Karpas-422 (cell line): ENCODE results near the gene DLG1. TPM values are rescaled to one million over a fixed set of nuclear protein-coding genes. Genes with fewer than 3 reads are reported as not detected.

Experiments
- DNase-seq: peaks from one replicate; pipeline ENCODE4 v3.0.0-alpha.2; 2015
- H2AFZ ChIP-seq: fragments of 200-600 bp; sonication (generic); 2 replicates; pipeline ENCODE4 v1.6.1; 2014; ENCODE audit warnings: antibody characterized with exemption, low read length, mixed read lengths
- H3K27ac ChIP-seq: fragments of 200-600 bp; sonication (generic); 2 replicates; pipeline ENCODE4 v1.5.1; 2014; ENCODE audit warnings: mild to moderate bottlenecking, low read length, moderate library complexity
- H3K27me3 ChIP-seq: fragments of 200-600 bp; sonication (generic); 2 replicates; pipeline ENCODE4 v1.6.1; 2014; ENCODE audit warnings: low read length, mixed read lengths
- H3K36me3 ChIP-seq: fragments of 200-600 bp; sonication (generic); 2 replicates; pipeline ENCODE4 v1.6.1; 2014; ENCODE audit warnings: low read length, mixed read lengths; ENCODE audit not compliant: insufficient read depth
- H3K4me1 ChIP-seq: fragments of 200-600 bp; sonication (generic); 2 replicates; pipeline ENCODE4 v1.6.1; 2014; ENCODE audit warnings: mild to moderate bottlenecking, low read length, mixed read lengths
- H3K4me2 ChIP-seq: fragments of 200-600 bp; sonication (generic); 2 replicates; pipeline ENCODE4 v1.6.1; 2014; ENCODE audit warnings: low read length, low read depth, mild to moderate bottlenecking; ENCODE audit not compliant: poor library complexity, severe bottlenecking
- H3K4me3 ChIP-seq: fragments of 200-600 bp; sonication (generic); 2 replicates; pipeline ENCODE4 v1.5.1; 2014; ENCODE audit warnings: mild to moderate bottlenecking, antibody characterized with exemption, low read length, mixed read lengths
- H3K79me2 ChIP-seq: fragments of 200-600 bp; sonication (generic); 2 replicates; pipeline ENCODE4 v1.6.1; 2014; ENCODE audit warnings: mild to moderate bottlenecking, low read length, mixed read lengths
- H3K9ac ChIP-seq: fragments of 200-600 bp; sonication (generic); 2 replicates; pipeline ENCODE4 v1.6.0; 2014; ENCODE audit warnings: low read length
- H3K9me2 ChIP-seq: fragments of 200-600 bp; sonication (generic), shearing (Covaris generic); replicated peaks from 2 replicates; pipeline ENCODE4 v1.6.0; 2014; ENCODE audit warnings: mild to moderate bottlenecking, low read length, moderate library complexity; ENCODE audit not compliant: insufficient read depth
- H3K9me3 ChIP-seq: fragments of 300-700, 200-600 bp; sonication (generic); 2 replicates; pipeline ENCODE4 v1.6.1; 2014; ENCODE audit warnings: low read length, mixed read lengths
- H4K20me1 ChIP-seq: fragments of 200-600 bp; sonication (generic); 2 replicates; pipeline ENCODE4 v1.6.1; 2014; ENCODE audit warnings: mild to moderate bottlenecking, antibody characterized with exemption, low read length, low read depth; ENCODE audit not compliant: insufficient read depth
- total RNA-seq: library from RNA; depleted of rRNA; stranded (reverse); fragments of >200 nt; shearing (Covaris generic); gene quantifications from 2 replicates; pipeline ENCODE4 v1.2.3, GENCODE V29; 2014; ENCODE audit warnings: low replicate concordance

DLG1 gene
- total RNA-seq, 1 experiment from 2014 or later, result 92.6 TPM

DNA sequence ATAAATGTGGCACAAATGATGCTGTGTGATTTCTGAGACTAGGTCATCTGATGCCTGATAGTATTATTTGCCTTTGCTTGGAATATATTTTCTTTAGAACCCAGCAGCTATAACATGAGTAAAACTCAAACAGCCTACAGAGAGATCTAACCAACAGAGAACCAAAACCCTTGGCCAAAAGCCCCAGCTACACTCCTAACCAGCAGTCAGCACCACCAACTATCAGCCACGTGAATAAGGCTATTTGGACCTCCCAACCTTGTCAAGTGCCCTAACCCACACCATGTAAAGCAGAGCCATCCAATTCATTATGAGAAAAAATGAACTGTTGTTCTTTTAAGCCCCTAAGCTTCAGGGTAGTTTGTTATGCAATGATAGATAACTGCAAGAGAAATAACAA lies 154.2 kb downstream of the DLG1 start:
- H3K27ac ChIP-seq, result no peak overlapping the region
- no peaks in the 10 kb centered on the region for H4K20me1 ChIP-seq
- DNase-seq, result no peak
- H3K4me3 ChIP-seq, result no peak overlapping the region
- no peaks in the 10 kb centered on the region for H3K9me3 ChIP-seq
- no peaks in the 10 kb centered on the region for H3K4me1 ChIP-seq
- no peak overlapping the region for H2AFZ ChIP-seq
- no peak overlapping the region for H3K9ac ChIP-seq
- peaks cover 14% of the 10 kb centered on the region for H3K36me3 ChIP-seq
- H3K9me2 ChIP-seq, result no peaks in the 10 kb centered on the region
- peaks cover 50% of the 10 kb centered on the region for H3K79me2 ChIP-seq
- no peak overlapping the region for H3K4me2 ChIP-seq
- H3K27me3 ChIP-seq, result no peaks in the 10 kb centered on the region

DNA sequence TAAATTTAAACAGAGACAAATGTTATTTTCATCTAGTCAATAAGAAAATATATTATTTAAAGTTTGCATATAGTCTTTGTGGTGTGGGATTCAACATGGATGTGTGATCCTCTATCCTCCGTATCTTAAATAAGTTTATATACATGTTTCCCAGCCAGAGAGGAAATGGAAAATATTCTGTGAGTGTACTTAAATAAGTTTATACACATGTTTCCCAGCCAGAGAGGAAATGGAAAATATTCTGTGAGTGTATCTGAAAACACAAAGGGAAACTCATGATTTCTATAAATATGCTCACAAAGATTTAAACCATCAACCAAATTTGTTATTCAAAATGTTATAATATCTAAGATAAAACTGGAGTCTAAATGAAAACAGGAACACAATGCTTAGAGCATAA lies 158.8 kb downstream of the DLG1 start:
- DNase-seq, result no peak
- Histone ChIP-seq H3K36me3 (peaks cover 55% of the 10 kb centered on the region), H3K27ac (no peak overlapping the region), H3K4me2 (no peak overlapping the region), H3K9me3 (peaks cover 14% of the 10 kb centered on the region), H3K27me3 (no peaks in the 10 kb centered on the region), H3K79me2 (peaks cover 14% of the 10 kb centered on the region), H3K4me3 (no peak overlapping the region), H4K20me1 (no peaks in the 10 kb centered on the region), H2AFZ (no peak overlapping the region), H3K9me2 (no peaks in the 10 kb centered on the region), H3K9ac (no peak overlapping the region), H3K4me1 (no peaks in the 10 kb centered on the region)

DNA sequence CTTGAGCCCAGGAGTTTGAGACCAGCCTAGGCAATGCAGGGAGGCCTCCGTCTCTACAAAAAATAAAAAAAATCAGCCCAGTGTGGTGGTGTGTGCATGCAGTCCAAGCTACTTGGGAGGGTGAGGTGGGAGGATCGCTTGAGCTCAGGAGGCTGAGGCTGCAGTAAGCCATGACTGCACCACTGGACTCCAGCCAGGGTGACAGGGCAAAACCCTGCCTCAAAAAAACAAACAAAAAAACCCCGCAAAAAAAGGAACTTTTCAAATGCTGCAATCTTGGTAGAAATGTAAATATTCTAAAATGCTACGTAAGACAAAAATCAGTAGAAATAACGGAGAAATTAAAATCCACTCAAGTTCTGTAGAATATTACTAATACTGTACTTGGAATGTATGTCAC lies 160.7 kb downstream of the DLG1 start:
- no peaks in the 10 kb centered on the region for H3K27me3 ChIP-seq
- H3K9ac ChIP-seq, result no peak overlapping the region
- peaks cover 14% of the 10 kb centered on the region for H3K9me3 ChIP-seq
- H2AFZ ChIP-seq, result no peak overlapping the region
- DNase-seq, result no peak
- H3K36me3 ChIP-seq, result peaks cover 55% of the 10 kb centered on the region
- H3K79me2 ChIP-seq, result peaks cover 10% of the 10 kb centered on the region
- no peaks in the 10 kb centered on the region for H3K9me2 ChIP-seq
- H3K4me2 ChIP-seq, result no peak overlapping the region
- H3K4me3 ChIP-seq, result no peak overlapping the region
- no peak overlapping the region for H3K27ac ChIP-seq
- no peaks in the 10 kb centered on the region for H3K4me1 ChIP-seq
- H4K20me1 ChIP-seq, result no peaks in the 10 kb centered on the region

DNA sequence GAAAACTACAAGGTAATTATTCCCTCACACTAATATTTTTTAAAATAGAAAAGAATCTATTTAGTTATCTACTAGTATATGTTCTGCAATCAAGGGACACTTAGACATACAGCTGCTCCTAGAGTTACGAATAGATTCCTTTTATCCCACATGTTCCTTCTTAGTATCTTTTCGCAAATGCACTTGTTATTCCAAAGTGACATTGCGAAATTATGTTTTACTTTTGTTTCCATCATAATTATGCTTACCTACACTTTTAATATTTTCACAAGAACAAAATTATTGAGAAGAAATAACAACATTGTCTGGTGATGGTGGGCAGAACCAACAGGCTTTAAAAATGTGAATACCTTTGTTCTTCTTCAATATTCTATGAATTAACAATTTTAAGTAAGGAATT lies 161.7 kb downstream of the DLG1 start:
- Histone ChIP-seq H3K27me3 (no peaks in the 10 kb centered on the region), H3K4me2 (no peak overlapping the region), H3K9me2 (no peaks in the 10 kb centered on the region), H2AFZ (no peak overlapping the region), H4K20me1 (no peaks in the 10 kb centered on the region), H3K4me3 (no peak overlapping the region), H3K4me1 (no peaks in the 10 kb centered on the region), H3K27ac (no peak overlapping the region), H3K79me2 (peaks cover 10% of the 10 kb centered on the region), H3K9ac (no peak overlapping the region), H3K9me3 (peaks cover 14% of the 10 kb centered on the region), H3K36me3 (peaks cover 55% of the 10 kb centered on the region)
- no peak for DNase-seq

DNA sequence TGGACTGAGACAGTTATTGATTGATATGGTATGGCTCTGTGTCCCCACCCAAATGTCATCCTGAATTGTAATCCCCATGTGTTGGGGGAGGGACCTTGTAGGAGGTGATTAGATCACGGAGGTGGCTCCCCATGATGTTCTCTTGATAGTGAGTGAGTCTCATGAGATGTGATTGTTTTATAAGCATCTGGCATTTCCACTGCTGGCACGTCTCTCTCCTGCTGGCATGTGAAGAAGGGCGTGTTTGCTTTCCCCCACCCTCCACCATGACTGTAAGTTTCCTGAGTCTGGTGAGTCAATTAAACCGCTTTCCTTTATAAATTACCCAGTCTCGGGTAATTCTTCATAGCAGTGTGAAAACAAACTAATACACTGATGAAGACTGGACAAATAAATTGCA lies 163.2 kb downstream of the DLG1 start:
- H3K9me3 ChIP-seq, result peaks cover 14% of the 10 kb centered on the region
- no peak overlapping the region for H3K9ac ChIP-seq
- H2AFZ ChIP-seq, result no peak overlapping the region
- no peaks in the 10 kb centered on the region for H3K4me1 ChIP-seq
- H4K20me1 ChIP-seq, result no peaks in the 10 kb centered on the region
- no peak overlapping the region for H3K4me2 ChIP-seq
- peaks cover 55% of the 10 kb centered on the region for H3K36me3 ChIP-seq
- no peaks in the 10 kb centered on the region for H3K27me3 ChIP-seq
- H3K79me2 ChIP-seq, result peaks cover 10% of the 10 kb centered on the region
- no peaks in the 10 kb centered on the region for H3K9me2 ChIP-seq
- no peak overlapping the region for H3K27ac ChIP-seq
- no peak overlapping the region for H3K4me3 ChIP-seq
- DNase-seq, result no peak

DNA sequence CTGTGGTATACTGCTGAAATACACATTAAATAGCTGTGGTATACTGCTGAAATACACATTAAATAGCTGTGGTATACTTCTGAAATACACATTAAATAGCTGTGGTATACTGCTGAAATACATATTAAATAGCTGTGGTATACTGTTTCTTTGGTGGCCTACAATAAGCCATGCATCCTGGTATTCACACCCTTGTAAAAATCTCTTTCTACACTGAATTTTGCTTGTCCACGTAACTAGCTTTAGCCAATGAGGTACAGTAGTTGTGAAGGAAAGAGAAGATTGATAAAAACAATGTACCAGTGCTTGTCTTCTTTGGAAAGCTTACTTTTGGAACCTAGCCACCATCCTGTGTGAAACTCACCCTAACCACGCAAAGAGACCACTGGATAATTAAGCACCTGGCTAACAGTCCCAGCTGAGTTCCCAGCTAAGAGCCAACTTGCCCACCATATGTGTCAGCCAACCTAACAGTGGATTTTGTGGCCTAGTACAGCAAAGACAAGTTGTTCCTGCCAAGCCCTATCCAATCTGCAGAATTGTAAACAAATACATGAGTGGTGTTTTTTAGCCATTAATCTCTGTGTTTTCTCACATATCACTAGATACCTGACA lies 165.4 kb downstream of the DLG1 start:
- Histone ChIP-seq H3K79me2 (peaks cover 14% of the 10 kb centered on the region), H3K4me1 (no peaks in the 10 kb centered on the region), H3K27ac (no peak overlapping the region), H3K4me2 (no peak overlapping the region), H4K20me1 (no peaks in the 10 kb centered on the region), H3K27me3 (no peaks in the 10 kb centered on the region), H3K9ac (no peak overlapping the region), H3K36me3 (peaks cover 44% of the 10 kb centered on the region), H3K9me2 (no peaks in the 10 kb centered on the region), H2AFZ (no peak overlapping the region), H3K4me3 (no peak overlapping the region), H3K9me3 (peaks cover 14% of the 10 kb centered on the region)
- DNase-seq, result no peak

DNA sequence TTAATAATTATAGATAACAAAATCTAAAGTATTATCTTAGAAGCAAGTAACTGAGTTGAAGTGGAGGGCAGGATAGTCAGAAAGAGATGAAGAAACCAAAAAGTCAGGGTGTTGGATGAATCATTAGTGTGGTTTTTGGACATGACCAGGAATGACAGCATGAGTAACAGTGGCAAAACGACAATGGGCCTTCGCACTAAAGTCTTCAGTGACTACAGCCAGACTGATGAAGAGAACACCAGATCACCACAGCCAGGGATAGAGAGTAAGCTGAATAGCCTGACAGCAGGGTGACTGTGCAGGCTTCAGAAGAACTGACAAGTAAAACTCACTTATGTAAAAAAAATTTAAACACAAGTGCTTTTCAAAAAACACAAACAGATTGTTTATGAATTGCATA lies 172.8 kb downstream of the DLG1 start:
- Histone ChIP-seq H4K20me1 (no peaks in the 10 kb centered on the region), H3K79me2 (peaks cover 12% of the 10 kb centered on the region), H3K4me1 (no peaks in the 10 kb centered on the region), H3K27ac (no peak overlapping the region), H3K27me3 (no peaks in the 10 kb centered on the region), H2AFZ (no peak overlapping the region), H3K4me3 (no peak overlapping the region), H3K36me3 (peaks cover 10% of the 10 kb centered on the region; the same call in 1 of the 2 replicates), H3K9me3 (no peaks in the 10 kb centered on the region), H3K4me2 (no peak overlapping the region), H3K9me2 (no peaks in the 10 kb centered on the region), H3K9ac (no peak overlapping the region)
- no peak for DNase-seq

DNA sequence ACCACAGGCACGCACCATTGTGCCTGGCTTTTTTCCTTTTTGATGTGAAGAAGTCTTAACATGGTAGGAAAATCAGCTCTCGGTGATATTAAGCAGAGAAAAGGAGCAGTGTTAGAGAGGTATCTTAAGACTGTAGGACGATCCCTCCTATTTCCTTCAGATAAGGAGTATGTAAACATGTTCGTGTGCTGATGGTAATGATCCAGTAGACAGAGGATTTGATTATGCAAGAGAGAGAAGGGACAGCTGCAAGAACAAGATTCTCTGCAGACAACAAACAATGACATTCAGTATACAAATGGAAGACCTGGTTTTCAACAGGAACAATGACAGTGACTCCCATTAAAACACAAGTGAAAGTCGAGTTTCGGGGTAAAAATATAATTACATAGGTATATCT lies 173.7 kb downstream of the DLG1 start:
- no peak overlapping the region for H3K27ac ChIP-seq
- no peak overlapping the region for H2AFZ ChIP-seq
- no peaks in the 10 kb centered on the region for H3K27me3 ChIP-seq
- no peaks in the 10 kb centered on the region for H3K9me3 ChIP-seq
- no peaks in the 10 kb centered on the region for H3K9me2 ChIP-seq
- DNase-seq, result no peak
- H3K4me1 ChIP-seq, result no peaks in the 10 kb centered on the region
- H3K4me3 ChIP-seq, result no peak overlapping the region
- no peak overlapping the region for H3K4me2 ChIP-seq
- peaks cover 2% of the 10 kb centered on the region; the same call in 1 of the 2 replicates for H3K36me3 ChIP-seq
- H3K79me2 ChIP-seq, result peaks cover 15% of the 10 kb centered on the region
- H4K20me1 ChIP-seq, result no peaks in the 10 kb centered on the region
- H3K9ac ChIP-seq, result no peak overlapping the region
